Choroid plexus epithelial cell (primary cell): ENCODE results near the gene CCDC82.

Experiments used
- DNase-seq: peaks from one replicate; pipeline ENCODE4 v3.0.0-alpha.2; 2010; ENCODE audit warnings: low read depth
- H3K4me3 ChIP-seq: 2 replicates; pipeline ENCODE4 v1.5.1; 2011; ENCODE audit warnings: low read depth, mild to moderate bottlenecking, control low read depth, low read length, moderate library complexity
- CTCF ChIP-seq: conservative IDR thresholded peaks from 2 replicates; pipeline ENCODE4 v1.5.1; 2011; ENCODE audit warnings: low read depth, mild to moderate bottlenecking, control low read depth, inconsistent platforms, low read length, moderate library complexity

The CCDC82 gene

GRCh38 chr11:96365493-96365892, 24.2 kb downstream of the CCDC82 start:
- no peak for TF ChIP-seq CTCF
- H3K4me3 ChIP-seq = no peak overlapping the region
- DNase-seq = no peak

DNA sequence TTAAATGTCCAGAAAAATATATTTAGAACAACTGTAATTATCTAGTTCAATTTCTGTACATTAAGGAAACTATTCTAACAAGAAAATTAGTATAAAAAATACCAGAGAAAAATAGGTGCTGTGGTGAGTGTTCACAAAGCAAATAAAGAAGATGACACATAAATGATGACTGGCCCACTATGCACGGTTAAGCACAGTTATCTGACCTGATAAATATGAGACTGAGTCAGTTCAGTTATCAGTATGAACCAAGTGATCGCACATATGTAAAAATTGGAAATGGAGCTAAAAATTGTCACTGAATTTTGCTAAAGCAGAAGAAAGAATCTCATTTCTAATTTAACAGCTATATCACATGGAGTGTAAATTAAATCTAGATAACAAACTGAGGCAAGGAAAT, 27.9 kb downstream of the CCDC82 start:
- TF ChIP-seq CTCF = no peak
- DNase-seq = peak; percentile 18

DNA sequence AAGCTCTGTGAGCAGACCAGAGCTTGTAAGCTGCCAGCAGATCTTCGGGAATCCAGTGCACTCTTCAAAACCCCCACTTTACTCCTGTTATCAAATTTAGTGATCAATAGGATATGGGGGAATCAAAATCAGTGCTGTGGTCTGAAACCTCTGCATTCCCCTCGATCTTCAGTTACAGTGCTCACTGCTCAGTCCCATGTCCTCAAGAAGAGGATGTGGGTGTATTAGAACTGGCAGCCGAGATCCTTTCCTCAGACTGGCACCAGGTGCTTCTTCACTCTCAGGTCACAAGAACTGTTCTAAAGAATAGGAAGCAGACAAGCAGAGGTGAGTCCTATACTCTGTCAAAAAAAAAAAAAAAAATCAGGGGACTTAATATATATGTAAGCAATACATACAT, 31.4 kb downstream of the CCDC82 start:
- no peak for DNase-seq
- no peak overlapping the region for H3K4me3 ChIP-seq
- TF ChIP-seq CTCF = no peak

More for the DNA sequence above, 27.9 kb downstream of the CCDC82 start:
- H3K4me3 ChIP-seq = no peak overlapping the region

GRCh38 chr11:96357794-96358193, 31.9 kb downstream of the CCDC82 start:
- TF ChIP-seq CTCF = no peak
- H3K4me3 ChIP-seq = no peak overlapping the region
- no peak for DNase-seq

DNA sequence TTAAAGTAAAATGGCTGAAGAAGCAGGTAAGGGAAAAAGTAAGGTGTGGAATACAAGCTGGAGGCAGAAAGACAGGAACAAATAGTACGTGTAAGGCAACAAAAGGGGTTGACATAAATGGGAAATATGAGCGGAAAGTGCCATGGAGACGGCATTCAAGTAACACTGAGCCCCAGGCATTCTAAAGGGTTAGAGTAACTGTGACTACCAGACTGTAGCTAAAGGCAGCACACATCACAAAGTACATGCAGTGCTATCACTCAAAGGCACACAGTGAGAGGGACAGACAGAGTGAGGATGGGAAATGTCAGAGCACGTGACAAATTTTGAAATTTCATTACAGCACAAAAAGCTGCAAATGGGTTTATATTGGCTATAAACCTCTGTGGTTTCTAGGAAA, 32.9 kb downstream of the CCDC82 start:
- no peak for TF ChIP-seq CTCF
- no peak for DNase-seq

DNA sequence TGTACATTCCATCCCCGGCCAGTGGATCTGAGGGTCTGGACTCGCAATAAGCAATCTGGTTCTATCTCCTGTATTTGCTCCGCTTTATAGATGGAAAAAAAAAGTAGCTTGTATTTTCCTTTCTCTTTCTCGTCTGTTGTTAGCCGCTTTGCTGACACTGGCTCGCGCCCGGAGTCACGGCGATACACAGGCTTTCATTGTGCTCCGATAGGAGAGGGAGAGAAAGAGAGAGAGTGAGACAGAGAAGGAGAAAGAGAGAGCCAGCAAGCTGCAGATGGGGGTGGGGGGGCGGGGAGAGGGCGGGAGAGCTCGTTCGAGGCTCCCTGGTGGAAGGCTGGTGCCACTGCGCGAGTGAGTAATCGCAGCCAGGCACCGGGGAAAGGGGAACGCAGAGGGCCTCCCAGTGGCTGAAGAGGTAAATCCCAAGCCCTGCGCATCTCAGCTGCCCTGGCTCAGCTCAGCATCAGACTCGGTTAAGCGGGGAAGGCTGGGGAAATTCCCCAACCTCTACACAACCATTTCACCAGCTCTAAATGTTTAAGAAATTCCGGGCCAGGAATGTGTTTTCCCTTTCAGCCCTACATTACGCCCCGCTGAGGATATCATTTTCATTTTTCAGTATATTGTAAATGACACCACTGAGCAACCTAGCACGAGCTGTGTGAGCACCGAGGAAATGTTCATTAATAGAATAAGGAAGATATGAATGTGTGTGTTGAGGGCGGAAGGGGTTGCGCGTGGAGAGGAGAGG, 46.6 kb downstream of the CCDC82 start, which contains the start of gene MAML2:
MAML2 (minus strand) TSS at position 235 of the 751 bp plus-strand sequence. CDS start 1,300 bp downstream, outside the sequence.
- H3K4me3 ChIP-seq = peak within 1 kb of the TSS; percentile 83
- peak; percentile 89 for TF ChIP-seq CTCF
- peak; percentile 97 for DNase-seq

More for the DNA sequence above, 32.9 kb downstream of the CCDC82 start:
- H3K4me3 ChIP-seq = no peak overlapping the region
